Gastrocnemius medialis (tissue), 4 donors: ENCODE data around the gene CBX2. TPM values are rescaled to one million over a fixed set of nuclear protein-coding genes. Genes with fewer than 3 reads are reported as not detected.

Source experiments
- ATAC-seq, 2 donors: fragments of 150-250 bp; one replicate each; pipeline ENCODE4 v1.9.1; 2016
- DNase-seq, 2 donors: peaks; one replicate each; pipeline ENCODE4 v3.0.0-alpha.2; 2019
- H3K27ac ChIP-seq, 4 donors: fragments of 200-600 bp; sonication (generic); 1 replicate in 1 of 4; 2 replicates in 3 of 4; pipeline ENCODE4 v1.5.1; 2016 to 2018; ENCODE audit warnings: mild to moderate bottlenecking in 2 of 4, moderate library complexity in 1 of 4
- H3K27me3 ChIP-seq, 3 donors: fragments of 200-600 bp; sonication (generic) in 2 of 3; 1 replicate in 1 of 3; 2 replicates in 2 of 3; pipeline versions ENCODE4 v1.5.1 to v1.6.0; 2016 to 2019; ENCODE audit warnings: mild to moderate bottlenecking in 1 of 3, moderate library complexity in 1 of 3
- H3K36me3 ChIP-seq, 2 donors: fragments of 200-600 bp; sonication (generic) in 1 of 2; one replicate each; pipeline ENCODE4 v1.5.1; 2017 to 2018
- H3K4me1 ChIP-seq, 2 donors: fragments of 200-600 bp; sonication (generic) in 1 of 2; one replicate each; pipeline ENCODE4 v1.5.1; 2016 to 2017; ENCODE audit warnings: mild to moderate bottlenecking in 2 of 2
- H3K4me3 ChIP-seq, 4 donors: fragments of 200-600 bp; sonication (generic) in 3 of 4; 1 replicate in 1 of 4; 2 replicates in 3 of 4; pipeline ENCODE4 v1.5.1; 2016 to 2019; ENCODE audit warnings: mild to moderate bottlenecking in 2 of 4
- H3K9me3 ChIP-seq, 3 donors: fragments of 200-600 bp; sonication (generic) in 2 of 3; 1 replicate in 1 of 3; 2 replicates in 2 of 3; pipeline ENCODE4 v1.5.1; 2016 to 2019
- POLR2A ChIP-seq, 2 donors: fragments of 450-650 bp; IDR thresholded peaks; one replicate each; pipeline ENCODE4 v1.6.1; 2017; ENCODE audit warnings: antibody characterized with exemption in 2 of 2, mild to moderate bottlenecking in 2 of 2, moderate library complexity in 2 of 2
- in situ Hi-C, 4 donors: fragments of 200-750 bp; cut with MboI; loops; one replicate each; pipeline versions ENCODE4 v1.15.0 to v1.8.0; 2017; ENCODE audit warnings: low sequenced_read_pairs in 4 of 4
- intact Hi-C: fragments of 100-400 bp; cut with DNase I; formaldehyde crosslinking; loops from one replicate; pipeline ENCODE4 v1.15.1; 2023; ENCODE audit warnings: low total_unique reads
- total RNA-seq, 4 donors: library from RNA; depleted of rRNA; stranded (reverse); fragments of >200 nt; gene quantifications; one replicate each; pipeline versions ENCODE4 v1.1.0 to v1.2.3, GENCODE V29; 2016
- TF ChIP-seq, protein P1 (sequence below), 5 experiments: fragments of 450-650 bp in 3 of 5; fragments of 200-600 bp in 2 of 5; sonication (generic) in 2 of 5; IDR thresholded peaks in 4 of 5; conservative IDR thresholded peaks in 1 of 5; 1 replicate in 4 of 5; 2 replicates in 1 of 5; pipeline ENCODE4 v1.5.1; 2016 to 2019; ENCODE audit warnings: antibody characterized with exemption in 5 of 5, mild to moderate bottlenecking in 3 of 5, moderate library complexity in 3 of 5

Gene CBX2
- total RNA-seq, 4 donors from 2014 or later, result 0.13 to 1.1 (median 0.42) TPM; not detected in 1

DNA sequence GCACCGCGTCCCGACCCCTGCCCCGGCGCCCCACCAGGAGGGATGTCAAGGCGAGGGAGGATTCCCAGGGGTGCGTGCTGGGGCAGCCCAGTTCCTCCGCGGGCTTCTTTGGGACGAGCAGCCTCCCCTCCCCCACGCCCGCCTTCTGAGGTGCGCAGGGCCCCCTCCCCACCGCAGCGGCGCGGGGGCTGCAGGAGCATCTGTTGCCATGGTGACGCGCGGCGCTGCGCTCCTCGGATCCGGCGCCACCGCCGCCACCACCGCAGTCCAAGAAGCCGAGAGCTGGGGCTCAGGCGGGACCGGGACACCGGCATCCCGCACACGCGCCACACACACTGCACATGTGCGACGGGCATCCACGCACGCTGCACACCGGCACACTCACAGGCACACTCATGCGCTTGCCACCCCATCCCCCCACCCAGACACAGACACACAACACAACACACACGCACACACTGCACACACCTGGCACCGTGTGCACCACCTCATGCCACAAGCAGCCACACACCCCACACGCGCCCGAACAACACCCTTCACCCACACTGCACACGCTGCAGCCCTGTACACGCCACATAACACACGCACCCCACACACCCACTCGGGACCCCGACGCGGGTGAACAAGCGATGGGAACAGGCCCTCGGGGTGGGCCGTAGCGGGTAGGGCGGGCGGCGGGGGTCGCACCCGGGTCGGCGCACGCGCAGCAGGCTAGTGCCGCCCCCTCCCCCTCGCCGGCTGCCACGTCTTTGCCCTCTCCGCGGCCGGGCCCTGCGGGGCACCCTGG is 30.2 kb upstream of the CBX2 start:
- no peaks in the 10 kb centered on the region for H3K9me3 ChIP-seq
- no peaks in the 10 kb centered on the region for H3K4me1 ChIP-seq
- ATAC-seq (no peak), DNase-seq (no peak)
- no peaks in the 10 kb centered on the region for H3K36me3 ChIP-seq
- peaks cover 63 to 71% (median 66%) of the 10 kb centered on the region in 3 donors for H3K27me3 ChIP-seq
- in situ Hi-C loops, result no loop called here
- intact Hi-C loops, result no loop called here
- TF ChIP-seq, protein P1, sequence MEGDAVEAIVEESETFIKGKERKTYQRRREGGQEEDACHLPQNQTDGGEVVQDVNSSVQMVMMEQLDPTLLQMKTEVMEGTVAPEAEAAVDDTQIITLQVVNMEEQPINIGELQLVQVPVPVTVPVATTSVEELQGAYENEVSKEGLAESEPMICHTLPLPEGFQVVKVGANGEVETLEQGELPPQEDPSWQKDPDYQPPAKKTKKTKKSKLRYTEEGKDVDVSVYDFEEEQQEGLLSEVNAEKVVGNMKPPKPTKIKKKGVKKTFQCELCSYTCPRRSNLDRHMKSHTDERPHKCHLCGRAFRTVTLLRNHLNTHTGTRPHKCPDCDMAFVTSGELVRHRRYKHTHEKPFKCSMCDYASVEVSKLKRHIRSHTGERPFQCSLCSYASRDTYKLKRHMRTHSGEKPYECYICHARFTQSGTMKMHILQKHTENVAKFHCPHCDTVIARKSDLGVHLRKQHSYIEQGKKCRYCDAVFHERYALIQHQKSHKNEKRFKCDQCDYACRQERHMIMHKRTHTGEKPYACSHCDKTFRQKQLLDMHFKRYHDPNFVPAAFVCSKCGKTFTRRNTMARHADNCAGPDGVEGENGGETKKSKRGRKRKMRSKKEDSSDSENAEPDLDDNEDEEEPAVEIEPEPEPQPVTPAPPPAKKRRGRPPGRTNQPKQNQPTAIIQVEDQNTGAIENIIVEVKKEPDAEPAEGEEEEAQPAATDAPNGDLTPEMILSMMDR (IDR thresholded peaks at IDR 0.05 in 4 of 5, conservative IDR thresholded peaks at IDR 0.05 in 1 of 5), result no peak
- no peak for TF ChIP-seq POLR2A (IDR thresholded peaks at IDR 0.05)
- H3K4me3 ChIP-seq, result no peak overlapping the region
- no peak overlapping the region for H3K27ac ChIP-seq

- no peak overlapping the region for H3K27ac ChIP-seq
- no peak for ATAC-seq
- TF ChIP-seq POLR2A (IDR thresholded peaks at IDR 0.05), result no peak
- in situ Hi-C loops (no loop called here), intact Hi-C loops (no loop called here)
- no peaks in the 10 kb centered on the region for H3K4me1 ChIP-seq
- H3K27me3 ChIP-seq, result peaks cover 67 to 73% (median 70%) of the 10 kb centered on the region in 3 donors
- H3K36me3 ChIP-seq, result no peaks in the 10 kb centered on the region
- H3K4me3 ChIP-seq, result no peak overlapping the region
- DNase-seq, result no peak
- H3K9me3 ChIP-seq, result no peaks in the 10 kb centered on the region
These were observed 29.5 kb upstream of the CBX2 start for GRCh38 chr17:79748295-79749099.

DNA sequence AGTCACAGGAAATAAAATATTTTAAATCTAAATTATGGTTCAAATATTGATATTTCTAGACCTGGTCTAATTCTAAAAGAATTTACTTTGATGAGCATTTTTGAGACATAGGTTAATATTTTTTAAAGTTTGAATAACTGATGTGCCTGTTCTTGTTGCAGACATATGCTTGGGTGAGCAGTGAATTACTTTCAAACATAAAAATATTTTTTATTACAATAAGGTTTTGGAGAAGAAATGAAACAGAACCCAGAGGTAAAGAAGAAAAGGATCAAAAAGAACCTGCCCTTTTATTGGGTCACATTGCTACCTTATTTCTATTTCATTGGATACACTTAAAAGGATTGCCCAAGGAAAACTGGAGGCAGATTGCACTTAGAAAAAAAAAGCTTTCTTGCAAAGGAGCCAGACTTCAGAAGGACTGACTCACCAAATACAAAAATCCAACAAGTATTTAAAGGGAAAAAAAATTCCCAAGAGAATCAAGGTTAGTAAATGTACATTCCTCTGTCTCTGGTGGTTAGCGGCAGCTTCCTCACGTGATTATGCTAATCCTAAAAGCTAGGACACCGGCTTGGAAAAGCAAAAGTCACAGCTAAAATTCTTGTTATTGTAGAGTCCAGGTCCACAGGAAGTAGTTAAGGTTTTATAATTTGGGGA is 28.7 kb upstream of the CBX2 start:
- peaks cover 67 to 79% (median 75%) of the 10 kb centered on the region in 3 donors for H3K27me3 ChIP-seq
- no peaks in the 10 kb centered on the region for H3K36me3 ChIP-seq
- in situ Hi-C loops, result no loop called here
- H3K4me3 ChIP-seq, result no peak overlapping the region
- H3K27ac ChIP-seq, result no peak overlapping the region
- TF ChIP-seq, protein P1 (IDR thresholded peaks at IDR 0.05 in 4 of 5, conservative IDR thresholded peaks at IDR 0.05 in 1 of 5), result no peak
- no peak for TF ChIP-seq POLR2A (IDR thresholded peaks at IDR 0.05)
- H3K9me3 ChIP-seq, result no peaks in the 10 kb centered on the region
- no peaks in the 10 kb centered on the region for H3K4me1 ChIP-seq
- DNase-seq, result no peak
- ATAC-seq, result no peak
- intact Hi-C loops, result no loop called here

GRCh38 chr17:79749958-79750357 is 28.0 kb upstream of the CBX2 start:
- no peak for TF ChIP-seq POLR2A (IDR thresholded peaks at IDR 0.05)
- TF ChIP-seq, protein P1 (IDR thresholded peaks at IDR 0.05 in 4 of 5, conservative IDR thresholded peaks at IDR 0.05 in 1 of 5), result no peak
- H3K27ac ChIP-seq, result no peak overlapping the region

More at GRCh38 chr17:79749958-79750357, 28.0 kb upstream of the CBX2 start:
- H3K36me3 ChIP-seq, result no peaks in the 10 kb centered on the region
- no peaks in the 10 kb centered on the region for H3K4me1 ChIP-seq
- ATAC-seq (no peak), DNase-seq (no peak)
- peaks cover 67 to 85% (median 75%) of the 10 kb centered on the region in 3 donors for H3K27me3 ChIP-seq
- intact Hi-C loops, result no loop called here
- in situ Hi-C loops, result no loop called here
- H3K9me3 ChIP-seq, result no peaks in the 10 kb centered on the region
- H3K4me3 ChIP-seq, result no peak overlapping the region
